Measurements from ENCODE around the gene NAPG.
"Not testable (repeated sequence)": the region's sequence is repeated elsewhere in the genome, so short reads cannot be mapped to it uniquely, and the experiment has no call there.

Gene NAPG

DNA sequence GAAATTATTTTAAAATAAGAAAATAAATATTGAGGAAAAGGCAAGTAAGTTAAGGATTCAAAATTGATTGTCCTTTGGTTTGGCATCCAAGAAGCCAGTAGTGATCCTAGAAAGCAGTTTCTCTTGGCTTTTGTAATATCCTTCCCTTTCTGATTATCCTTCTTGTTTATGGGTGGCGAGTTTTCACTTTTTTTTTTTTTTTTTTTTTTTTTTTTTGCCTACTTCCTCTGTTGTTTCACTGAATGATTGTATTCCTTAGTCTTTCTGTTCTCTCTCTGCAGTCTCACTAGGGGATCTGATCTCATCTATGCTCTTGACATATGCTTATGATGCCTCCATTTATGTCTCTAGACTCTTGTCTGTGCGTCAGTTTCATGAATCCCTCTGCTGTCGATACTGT is 4.2 kb downstream of the NAPG start:
- no peak overlapping the region for H3K9ac ChIP-seq (ENCODE audit: low read depth, low read length)

GRCh38 chr18:10530852-10531251 is 5.0 kb downstream of the NAPG start:
- Histone ChIP-seq H3K9me3 (ENCODE audit: control insufficient read depth, insufficient read depth, low read length) (no peaks in the 10 kb centered on the region), H3K4me1 (ENCODE audit: control insufficient read depth, insufficient read depth, low read length) (peaks cover 4% of the 10 kb centered on the region), H3K4me3 (ENCODE audit: low read depth, low read length) (no peak overlapping the region), H3K36me3 (ENCODE audit: control insufficient read depth, insufficient read depth, low read length) (no peaks in the 10 kb centered on the region), H3K9ac (ENCODE audit: low read depth, low read length) (no peak overlapping the region), H3K27me3 (ENCODE audit: control insufficient read depth, insufficient read depth, low read length) (no peaks in the 10 kb centered on the region)

More for the DNA sequence above, 4.2 kb downstream of the NAPG start:
- Histone ChIP-seq H3K9me3 (ENCODE audit: control insufficient read depth, insufficient read depth, low read length) (no peaks in the 10 kb centered on the region), H3K4me1 (ENCODE audit: control insufficient read depth, insufficient read depth, low read length) (peaks cover 7% of the 10 kb centered on the region), H3K4me3 (ENCODE audit: low read depth, low read length) (no peak overlapping the region), H3K27me3 (ENCODE audit: control insufficient read depth, insufficient read depth, low read length) (no peaks in the 10 kb centered on the region), H3K36me3 (ENCODE audit: control insufficient read depth, insufficient read depth, low read length) (no peaks in the 10 kb centered on the region)

GRCh38 chr18:10533111-10533510 is 7.3 kb downstream of the NAPG start:
- Histone ChIP-seq H3K4me1 (ENCODE audit: control insufficient read depth, insufficient read depth, low read length) (peaks cover 4% of the 10 kb centered on the region), H3K27me3 (ENCODE audit: control insufficient read depth, insufficient read depth, low read length) (no peaks in the 10 kb centered on the region), H3K9me3 (ENCODE audit: control insufficient read depth, insufficient read depth, low read length) (no peaks in the 10 kb centered on the region), H3K4me3 (ENCODE audit: low read depth, low read length) (no peak overlapping the region), H3K9ac (ENCODE audit: low read depth, low read length) (no peak overlapping the region), H3K36me3 (ENCODE audit: control insufficient read depth, insufficient read depth, low read length) (no peaks in the 10 kb centered on the region)

GRCh38 chr18:10536280-10536679 is 10.5 kb downstream of the NAPG start:
- no peaks in the 10 kb centered on the region for H3K36me3 ChIP-seq (ENCODE audit: control insufficient read depth, insufficient read depth, low read length)
- H3K4me1 ChIP-seq (ENCODE audit: control insufficient read depth, insufficient read depth, low read length): no peaks in the 10 kb centered on the region
- no peak overlapping the region for H3K4me3 ChIP-seq (ENCODE audit: low read depth, low read length)
- no peak overlapping the region for H3K9ac ChIP-seq (ENCODE audit: low read depth, low read length)
- H3K9me3 ChIP-seq (ENCODE audit: control insufficient read depth, insufficient read depth, low read length): no peaks in the 10 kb centered on the region
- no peaks in the 10 kb centered on the region for H3K27me3 ChIP-seq (ENCODE audit: control insufficient read depth, insufficient read depth, low read length)

DNA sequence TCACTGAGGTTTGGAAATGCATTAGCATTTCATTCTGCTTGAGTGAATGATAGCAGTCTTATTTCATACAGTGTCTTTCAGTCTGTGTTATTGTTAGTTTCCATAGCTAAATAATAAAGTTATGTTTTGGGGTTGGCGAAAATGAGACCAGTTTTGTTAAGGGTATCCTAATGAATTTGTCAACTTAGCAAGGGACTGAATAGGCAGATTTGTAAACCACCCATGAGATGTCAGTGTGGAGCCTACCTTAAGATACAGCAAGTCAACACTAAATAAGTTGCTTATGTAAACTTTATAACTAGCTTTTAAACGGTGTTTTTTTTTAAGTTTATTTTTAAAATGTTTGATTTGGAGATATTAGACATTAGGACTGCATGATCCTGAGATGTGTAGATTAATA is 11.9 kb downstream of the NAPG start:
- Histone ChIP-seq H3K36me3 (ENCODE audit: control insufficient read depth, insufficient read depth, low read length) (no peaks in the 10 kb centered on the region), H3K4me1 (ENCODE audit: control insufficient read depth, insufficient read depth, low read length) (no peaks in the 10 kb centered on the region), H3K27me3 (ENCODE audit: control insufficient read depth, insufficient read depth, low read length) (no peaks in the 10 kb centered on the region), H3K9ac (ENCODE audit: low read depth, low read length) (no peak overlapping the region), H3K4me3 (ENCODE audit: low read depth, low read length) (no peak overlapping the region), H3K9me3 (ENCODE audit: control insufficient read depth, insufficient read depth, low read length) (no peaks in the 10 kb centered on the region)

- not testable (repeated sequence) for H3K36me3 ChIP-seq (ENCODE audit: control insufficient read depth, insufficient read depth, low read length); H3K9me3 ChIP-seq (ENCODE audit: control insufficient read depth, insufficient read depth, low read length); H3K4me3 ChIP-seq (ENCODE audit: low read depth, low read length); H3K4me1 ChIP-seq (ENCODE audit: control insufficient read depth, insufficient read depth, low read length); H3K27me3 ChIP-seq (ENCODE audit: control insufficient read depth, insufficient read depth, low read length); H3K9ac ChIP-seq (ENCODE audit: low read depth, low read length)
Observed at GRCh38 chr18:10539124-10539523, 13.3 kb downstream of the NAPG start.

- Histone ChIP-seq H3K4me3 (ENCODE audit: low read depth, low read length) (no peak overlapping the region), H3K4me1 (ENCODE audit: control insufficient read depth, insufficient read depth, low read length) (no peaks in the 10 kb centered on the region), H3K36me3 (ENCODE audit: control insufficient read depth, insufficient read depth, low read length) (peaks cover 18% of the 10 kb centered on the region), H3K27me3 (ENCODE audit: control insufficient read depth, insufficient read depth, low read length) (no peaks in the 10 kb centered on the region), H3K9ac (ENCODE audit: low read depth, low read length) (no peak overlapping the region), H3K9me3 (ENCODE audit: control insufficient read depth, insufficient read depth, low read length) (no peaks in the 10 kb centered on the region)
Observed at GRCh38 chr18:10543277-10543676, 17.4 kb downstream of the NAPG start.

- H3K4me1 ChIP-seq (ENCODE audit: control insufficient read depth, insufficient read depth, low read length): no peaks in the 10 kb centered on the region
- no peaks in the 10 kb centered on the region for H3K9me3 ChIP-seq (ENCODE audit: control insufficient read depth, insufficient read depth, low read length)
- no peaks in the 10 kb centered on the region for H3K27me3 ChIP-seq (ENCODE audit: control insufficient read depth, insufficient read depth, low read length)
- no peak overlapping the region for H3K4me3 ChIP-seq (ENCODE audit: low read depth, low read length)
- H3K9ac ChIP-seq (ENCODE audit: low read depth, low read length): no peak overlapping the region
- peaks cover 24% of the 10 kb centered on the region for H3K36me3 ChIP-seq (ENCODE audit: control insufficient read depth, insufficient read depth, low read length)
Observed at GRCh38 chr18:10544093-10544748, 18.4 kb downstream of the NAPG start.

GRCh38 chr18:10546557-10547300 is 20.9 kb downstream of the NAPG start:
- no peaks in the 10 kb centered on the region for H3K9me3 ChIP-seq (ENCODE audit: control insufficient read depth, insufficient read depth, low read length)
- H3K36me3 ChIP-seq (ENCODE audit: control insufficient read depth, insufficient read depth, low read length): peaks cover 33% of the 10 kb centered on the region

DNA sequence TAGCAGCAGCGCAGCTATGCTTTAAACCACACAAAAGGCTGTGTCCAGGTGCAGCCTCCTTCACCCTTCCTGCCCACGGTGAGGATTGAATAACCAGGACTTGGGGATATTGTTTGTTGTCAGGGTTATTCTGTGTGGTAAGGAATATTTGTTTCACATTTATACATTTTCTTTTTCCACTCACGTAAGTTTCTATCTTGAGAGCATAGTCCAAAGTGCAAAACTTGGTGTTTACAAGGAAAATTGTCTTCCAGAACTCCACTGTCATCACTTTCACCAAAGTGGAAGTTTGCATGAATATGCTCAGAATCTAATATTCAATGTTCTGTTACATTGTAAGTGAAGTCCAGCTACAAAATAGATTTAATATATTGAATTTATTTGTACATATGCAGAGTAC is 26.4 kb downstream of the NAPG start:
- H3K27me3 ChIP-seq (ENCODE audit: control insufficient read depth, insufficient read depth, low read length): no peaks in the 10 kb centered on the region
- H3K9me3 ChIP-seq (ENCODE audit: control insufficient read depth, insufficient read depth, low read length): no peaks in the 10 kb centered on the region
- H3K4me3 ChIP-seq (ENCODE audit: low read depth, low read length): no peak overlapping the region
- H3K4me1 ChIP-seq (ENCODE audit: control insufficient read depth, insufficient read depth, low read length): no peaks in the 10 kb centered on the region
- no peak overlapping the region for H3K9ac ChIP-seq (ENCODE audit: low read depth, low read length)
- H3K36me3 ChIP-seq (ENCODE audit: control insufficient read depth, insufficient read depth, low read length): peaks cover 32% of the 10 kb centered on the region

More at GRCh38 chr18:10546557-10547300, 20.9 kb downstream of the NAPG start:
- Histone ChIP-seq H3K9ac (ENCODE audit: low read depth, low read length) (no peak overlapping the region), H3K4me1 (ENCODE audit: control insufficient read depth, insufficient read depth, low read length) (no peaks in the 10 kb centered on the region), H3K27me3 (ENCODE audit: control insufficient read depth, insufficient read depth, low read length) (no peaks in the 10 kb centered on the region), H3K4me3 (ENCODE audit: low read depth, low read length) (no peak overlapping the region)

DNA sequence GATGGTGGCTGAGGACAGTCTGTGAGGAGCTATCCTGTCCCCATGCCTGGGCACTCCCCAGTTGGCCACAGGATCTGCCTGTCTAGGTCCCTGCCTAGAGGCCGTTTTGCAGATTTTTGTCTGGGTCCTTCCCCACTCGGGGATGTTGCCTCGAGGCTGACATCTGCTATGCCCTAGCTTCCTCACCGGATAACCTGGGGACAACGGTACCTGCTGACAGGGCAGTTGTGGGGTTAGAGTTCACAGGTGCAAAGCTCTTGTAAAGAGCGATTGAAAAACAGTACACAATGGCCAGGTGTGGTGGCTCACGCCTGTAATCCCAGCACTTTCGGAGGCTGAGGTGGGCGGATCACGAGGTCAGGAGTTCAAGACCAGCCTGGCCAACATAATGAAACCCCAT is 30.4 kb downstream of the NAPG start:
- H3K9ac ChIP-seq (ENCODE audit: low read depth, low read length); H3K27me3 ChIP-seq (ENCODE audit: control insufficient read depth, insufficient read depth, low read length); H3K9me3 ChIP-seq (ENCODE audit: control insufficient read depth, insufficient read depth, low read length); H3K4me1 ChIP-seq (ENCODE audit: control insufficient read depth, insufficient read depth, low read length); H3K4me3 ChIP-seq (ENCODE audit: low read depth, low read length): not testable (repeated sequence)
- H3K36me3 ChIP-seq (ENCODE audit: control insufficient read depth, insufficient read depth, low read length): peaks cover 20% of the 10 kb centered on the region

DNA sequence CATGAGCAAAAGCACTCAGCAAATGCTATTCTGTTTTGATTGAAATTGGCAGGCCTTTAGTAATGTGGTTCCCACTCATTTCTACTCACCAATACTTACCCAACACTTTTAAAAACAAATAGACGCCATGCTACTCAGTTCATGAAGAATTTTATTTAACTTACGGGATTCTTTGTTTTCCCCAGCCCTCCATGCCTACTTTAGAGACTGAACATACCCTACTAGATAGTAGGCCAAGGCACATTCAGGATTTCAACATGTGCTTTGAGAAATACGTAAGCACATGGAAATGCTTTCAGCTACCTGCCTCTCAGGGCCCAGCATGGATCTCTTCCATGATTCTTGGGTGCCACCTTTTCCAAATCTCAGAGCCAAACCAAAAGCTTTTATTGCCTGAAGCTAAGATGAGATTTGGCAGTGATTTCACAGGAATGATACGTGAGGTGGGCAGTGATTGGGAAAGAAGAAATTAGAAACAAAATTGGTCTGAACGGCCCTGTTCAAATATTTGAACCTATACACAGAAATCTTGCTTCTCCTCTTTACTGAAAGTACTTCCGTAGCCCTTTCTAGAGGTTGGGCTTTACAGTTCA is 31.4 kb downstream of the NAPG start:
- Histone ChIP-seq H3K4me1 (ENCODE audit: control insufficient read depth, insufficient read depth, low read length) (no peaks in the 10 kb centered on the region), H3K9me3 (ENCODE audit: control insufficient read depth, insufficient read depth, low read length) (no peaks in the 10 kb centered on the region), H3K9ac (ENCODE audit: low read depth, low read length) (no peak overlapping the region), H3K27me3 (ENCODE audit: control insufficient read depth, insufficient read depth, low read length) (no peaks in the 10 kb centered on the region), H3K36me3 (ENCODE audit: control insufficient read depth, insufficient read depth, low read length) (peaks cover 17% of the 10 kb centered on the region), H3K4me3 (ENCODE audit: low read depth, low read length) (no peak overlapping the region)
